ENCODE data around the gene LUZP1. TPM values are rescaled to one million over a fixed set of nuclear protein-coding genes. Genes with fewer than 3 reads are reported as not detected.

LUZP1 gene
- total and polyA plus RNA-seq, 9 donors = 6.8 to 30.7 (median 23.2) TPM

DNA sequence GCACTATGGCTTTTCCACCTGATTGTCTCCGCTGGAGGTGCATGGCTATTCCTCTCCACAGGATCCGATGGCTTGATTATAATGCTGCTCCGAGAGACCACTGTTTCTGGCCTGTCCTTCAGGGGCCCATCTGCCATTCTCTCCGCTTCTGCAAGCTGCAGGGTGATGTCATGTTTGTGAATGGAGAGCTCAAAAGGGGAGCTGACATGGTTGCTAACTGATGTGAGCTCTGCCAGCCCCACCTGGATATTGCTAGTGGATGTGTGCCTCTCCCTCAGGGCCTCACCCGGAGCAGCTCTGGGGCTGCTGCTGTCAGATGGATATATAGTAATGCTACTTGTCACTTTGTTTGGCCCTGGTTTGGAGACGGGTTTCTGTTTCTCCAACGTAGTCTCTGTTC, 77.1 kb downstream of the LUZP1 start:
- Histone ChIP-seq H3K4me3 (no peak overlapping the region), H3K36me3 (no peaks in the 10 kb centered on the region), H3K27ac (no peak overlapping the region), H3K27me3 (no peaks in the 10 kb centered on the region), H3K9me3 (no peaks in the 10 kb centered on the region), H3K4me1 (ENCODE audit: insufficient read depth) (no peaks in the 10 kb centered on the region)
- no peak for DNase-seq
- no peak for TF ChIP-seq EP300 (IDR thresholded peaks at IDR 0.05)
- 91 to 93% (median 93%) methylated on average over 7 of the region's 7 CpGs for WGBS, 3 donors
- intact Hi-C loops (cut with DNase I) = loop anchor here in 1 of 4 donors (10.0 kb wide), 1 partner anchor 543 kb away; no protein-coding TSS in a partner anchor

DNA sequence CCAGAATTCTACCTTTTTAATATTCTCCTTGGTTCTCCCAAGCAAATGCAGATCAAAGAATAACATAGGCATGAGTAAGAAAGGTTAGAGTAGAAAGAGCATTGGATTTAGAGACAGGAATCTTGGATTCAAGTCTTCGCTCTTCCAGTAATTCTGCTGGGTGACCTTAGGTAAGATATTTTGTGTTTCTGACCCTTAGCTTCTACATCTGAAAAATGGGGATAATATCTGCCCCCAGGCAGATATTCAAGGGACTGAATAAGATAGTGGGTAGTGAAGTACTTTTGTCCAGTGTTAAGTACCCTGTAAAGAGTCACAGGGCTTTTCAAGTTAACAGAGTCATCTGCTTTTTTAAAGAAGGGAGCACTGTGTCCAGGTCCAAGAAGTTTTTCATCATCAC, 78.6 kb downstream of the LUZP1 start:
- Histone ChIP-seq H3K27ac (no peak overlapping the region), H3K9me3 (no peaks in the 10 kb centered on the region), H3K36me3 (no peaks in the 10 kb centered on the region), H3K4me1 (ENCODE audit: insufficient read depth) (no peaks in the 10 kb centered on the region), H3K27me3 (no peaks in the 10 kb centered on the region), H3K4me3 (no peak overlapping the region)
- 99 to 100% (median 100%) methylated on average over 1 of the region's 1 CpG for WGBS, 3 donors
- DNase-seq = no peak
- intact Hi-C loops (cut with DNase I) = loop anchor here in 1 of 4 donors (10.0 kb wide), 1 partner anchor 545 kb away; no protein-coding TSS in a partner anchor
- TF ChIP-seq POLR2A (IDR thresholded peaks at IDR 0.05) = no peak
- TF ChIP-seq EP300 (IDR thresholded peaks at IDR 0.05) = no peak
- no peak for TF ChIP-seq CTCF (IDR thresholded peaks at IDR 0.05)

DNA sequence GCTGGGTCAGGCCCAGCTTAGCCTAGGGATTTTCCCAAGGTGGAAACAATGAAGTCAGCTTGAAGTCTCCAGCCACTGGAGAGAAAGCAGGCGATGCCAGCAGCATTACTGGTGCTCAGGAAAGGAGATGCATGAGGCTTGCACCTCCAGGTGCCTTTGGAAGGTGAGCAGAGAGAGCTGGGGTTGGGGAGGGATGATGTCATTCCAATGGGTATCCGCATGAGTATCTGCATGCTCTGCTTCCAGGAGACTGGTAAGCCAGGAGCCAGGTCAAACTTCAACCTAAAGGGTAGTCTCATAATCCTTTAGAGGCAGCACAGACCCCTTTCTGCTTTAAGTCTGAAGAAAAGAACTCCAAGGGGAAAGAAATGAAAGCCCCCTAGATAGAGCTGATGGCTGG, 80.6 kb downstream of the LUZP1 start:
- intact Hi-C loops (cut with DNase I) = no loop called here
- H3K36me3 ChIP-seq = no peaks in the 10 kb centered on the region
- TF ChIP-seq CTCF (IDR thresholded peaks at IDR 0.05) (no peak), POLR2A (IDR thresholded peaks at IDR 0.05) (no peak), EP300 (IDR thresholded peaks at IDR 0.05) (no peak)
- no peaks in the 10 kb centered on the region for H3K27me3 ChIP-seq
- H3K4me1 ChIP-seq (ENCODE audit: insufficient read depth) = no peaks in the 10 kb centered on the region
- H3K4me3 ChIP-seq = no peak overlapping the region
- 95 to 97% (median 95%) methylated on average over 2 of the region's 2 CpGs for WGBS, 3 donors
- H3K27ac ChIP-seq = no peak overlapping the region
- no peaks in the 10 kb centered on the region for H3K9me3 ChIP-seq
- DNase-seq = no peak

GRCh38 chr1:23085696-23086095, 83.0 kb downstream of the LUZP1 start:
- intact Hi-C loops (cut with DNase I) = no loop called here
- TF ChIP-seq EP300 (IDR thresholded peaks at IDR 0.05) (no peak), POLR2A (IDR thresholded peaks at IDR 0.05) (no peak)
- Histone ChIP-seq H3K9me3 (no peaks in the 10 kb centered on the region), H3K27ac (no peak overlapping the region), H3K4me3 (no peak overlapping the region), H3K4me1 (ENCODE audit: insufficient read depth) (no peaks in the 10 kb centered on the region), H3K27me3 (no peaks in the 10 kb centered on the region), H3K36me3 (no peaks in the 10 kb centered on the region)
- DNase-seq = no peak
- WGBS, 3 donors = 61 to 67% (median 63%) methylated on average over 3 of the region's 3 CpGs

GRCh38 chr1:23084880-23085279, 83.8 kb downstream of the LUZP1 start:
- H3K4me3 ChIP-seq = no peak overlapping the region
- H3K27ac ChIP-seq = no peak overlapping the region
- no peak for DNase-seq
- H3K36me3 ChIP-seq = no peaks in the 10 kb centered on the region
- TF ChIP-seq EP300 (IDR thresholded peaks at IDR 0.05) (no peak), POLR2A (IDR thresholded peaks at IDR 0.05) (no peak), CTCF (IDR thresholded peaks at IDR 0.05) (no peak)
- WGBS, 3 donors = 86 to 87% (median 87%) methylated on average over 8 of the region's 8 CpGs
- intact Hi-C loops (cut with DNase I) = no loop called here
- H3K9me3 ChIP-seq = no peaks in the 10 kb centered on the region
- H3K4me1 ChIP-seq (ENCODE audit: insufficient read depth) = no peaks in the 10 kb centered on the region
- H3K27me3 ChIP-seq = no peaks in the 10 kb centered on the region

Data from ovary (tissue), 9 donors.